ENCODE measurements around the gene TYR.
"Not testable (repeated sequence)": the region's sequence is repeated elsewhere in the genome, so short reads cannot be mapped to it uniquely, and the experiment has no call there.

Gene TYR

GRCh38 chr11:89177691-89178231 lies at the start of gene TYR:
Gene TYR (plus strand): TSS chr11:89177875. CDS start chr11:89177954, 79 bp downstream.
- no peak for DNase-seq (ENCODE audit: low read depth)

DNA sequence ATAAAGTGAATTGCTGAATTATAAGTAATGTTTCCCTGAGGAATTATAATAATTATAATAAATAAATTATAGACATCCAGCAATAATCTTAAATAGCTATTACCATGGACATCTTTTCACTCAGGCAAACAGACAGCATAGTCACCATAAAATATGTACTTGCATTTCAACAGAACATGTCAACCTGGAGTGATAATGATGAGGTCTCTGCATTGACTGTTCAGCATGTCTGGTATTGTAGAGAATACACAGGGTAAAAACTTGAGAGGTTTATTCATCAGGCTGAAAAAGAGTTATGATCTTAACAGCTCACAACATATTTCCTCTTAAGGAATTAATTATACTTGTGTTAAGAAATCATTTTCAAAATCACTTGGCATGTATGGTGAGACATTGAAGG lies 41.1 kb upstream of the TYR start:
- DNase-seq (ENCODE audit: low read depth): no peak

DNA sequence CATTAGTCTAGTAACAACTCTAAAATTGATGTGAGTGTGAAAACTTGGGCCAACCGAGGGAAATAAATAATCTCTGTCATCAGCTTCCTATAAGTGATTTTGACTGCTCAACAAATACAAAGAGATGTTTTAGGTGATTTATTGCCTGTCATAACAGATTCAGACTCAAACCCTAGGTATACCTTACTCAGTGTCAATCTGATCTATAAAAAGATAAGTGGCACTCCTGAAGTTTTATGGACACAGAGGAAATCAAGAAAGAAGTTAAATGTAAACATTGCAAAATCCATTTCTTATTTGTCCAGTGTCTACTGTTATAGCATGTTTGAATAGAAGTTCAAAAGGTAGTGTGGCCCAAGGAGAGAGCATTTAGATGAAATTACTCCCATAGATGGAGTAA lies 30.4 kb upstream of the TYR start:
- DNase-seq (ENCODE audit: low read depth): no peak

DNA sequence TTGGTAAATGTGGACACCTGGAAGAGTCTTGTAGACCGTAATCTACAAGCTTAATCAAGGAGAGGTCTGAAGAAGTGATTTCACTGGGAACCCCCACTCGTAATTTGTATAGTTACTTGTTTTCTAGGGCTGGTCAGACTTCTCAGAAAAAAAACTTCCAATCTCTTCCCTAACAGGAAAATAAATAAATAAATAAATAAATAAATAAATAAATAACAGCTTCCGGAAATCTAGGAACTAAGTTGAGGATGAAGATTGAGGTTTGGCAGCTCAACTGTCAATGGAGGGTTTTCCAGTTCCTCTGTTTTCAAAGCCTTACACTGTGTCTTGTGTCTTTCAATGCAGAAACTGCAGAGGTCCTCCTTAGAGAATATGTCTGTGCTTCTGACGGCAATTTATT lies 17.7 kb upstream of the TYR start:
- no peak for DNase-seq (ENCODE audit: low read depth)

DNA sequence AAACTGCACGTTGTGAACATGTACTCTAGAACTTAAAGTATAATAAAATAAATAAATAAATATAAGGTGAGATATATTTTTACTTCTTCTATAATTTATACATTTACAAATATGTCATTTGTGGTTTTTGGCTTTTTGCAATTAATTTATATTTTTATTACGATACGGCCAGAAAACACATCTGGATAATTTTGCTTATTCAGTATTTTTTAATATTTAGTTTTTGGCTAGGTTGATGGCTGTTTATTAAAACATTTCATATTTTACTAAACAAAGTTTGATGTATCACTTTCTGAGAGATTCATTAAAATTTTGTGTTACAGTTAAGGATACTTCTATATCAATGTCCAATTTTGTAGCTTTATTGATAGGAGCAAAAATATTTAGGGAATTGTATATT lies 15.7 kb upstream of the TYR start:
- DNase-seq (ENCODE audit: low read depth): no peak

GRCh38 chr11:89163686-89164085 lies 14.0 kb upstream of the TYR start:
- DNase-seq (ENCODE audit: low read depth): no peak

DNA sequence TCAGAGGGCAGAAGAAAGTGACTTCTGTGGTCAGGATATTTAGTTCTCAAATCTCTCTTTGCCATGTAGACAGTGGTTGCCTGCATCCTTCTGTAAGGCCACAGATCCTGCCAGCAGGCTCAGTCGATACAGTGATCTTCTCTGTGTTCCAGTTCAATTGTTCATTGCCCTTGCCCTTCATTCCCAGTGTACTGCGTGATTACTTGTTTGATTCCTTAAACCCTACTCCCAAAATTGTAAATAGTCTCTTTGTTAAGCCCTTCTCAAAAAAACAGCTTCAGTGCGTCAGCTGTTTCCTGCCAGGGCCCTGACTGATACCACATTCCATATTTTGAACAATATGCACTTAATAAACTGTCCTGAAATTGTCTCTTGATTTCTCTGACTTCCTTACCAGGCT lies 9.3 kb upstream of the TYR start:
- no peak for DNase-seq (ENCODE audit: low read depth)

GRCh38 chr11:89175796-89176195 lies 1.9 kb upstream of the TYR start:
- no peak for DNase-seq (ENCODE audit: low read depth)

DNA sequence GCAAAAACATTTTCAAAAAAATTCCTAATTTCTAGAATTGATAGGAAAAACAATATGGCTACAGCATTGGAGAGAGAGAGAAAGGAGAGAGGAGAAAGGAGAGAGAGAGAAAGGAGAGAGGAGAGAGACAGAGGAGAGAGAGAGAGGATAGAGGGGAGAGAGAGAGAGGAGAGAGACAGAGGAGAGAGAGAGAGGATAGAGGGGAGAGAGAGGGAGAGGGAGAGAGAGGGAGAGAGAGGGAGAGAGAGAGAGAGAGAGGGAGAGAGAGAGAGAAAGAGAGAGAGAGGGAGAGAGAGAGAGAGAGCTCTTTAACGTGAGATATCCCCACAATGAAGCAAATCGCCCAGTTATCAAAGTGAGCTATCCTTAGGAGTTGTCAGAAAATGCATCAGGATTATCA lies 737 bp upstream of the TYR start:
- no peak for DNase-seq (ENCODE audit: low read depth)

DNA sequence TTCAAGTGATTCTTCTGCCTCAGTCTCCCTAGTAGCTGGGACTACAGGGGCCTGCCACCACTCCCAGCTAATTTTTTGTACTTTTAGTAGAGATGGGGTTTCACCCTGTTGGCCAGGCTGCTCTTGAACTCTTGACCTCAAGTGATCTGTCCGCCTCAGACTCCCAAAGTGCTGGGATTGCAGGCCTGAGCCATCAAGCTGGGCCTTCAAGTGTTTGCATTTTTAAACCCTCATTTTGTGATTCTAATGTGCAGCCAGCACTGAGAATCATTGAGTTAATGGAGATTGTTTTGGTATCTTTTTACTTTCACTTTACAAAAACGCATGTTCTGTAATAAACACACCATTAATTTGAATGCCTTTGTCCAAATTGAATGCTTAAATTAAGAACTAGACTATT lies 3.4 kb downstream of the TYR start:
- no peak for DNase-seq (ENCODE audit: low read depth)

DNA sequence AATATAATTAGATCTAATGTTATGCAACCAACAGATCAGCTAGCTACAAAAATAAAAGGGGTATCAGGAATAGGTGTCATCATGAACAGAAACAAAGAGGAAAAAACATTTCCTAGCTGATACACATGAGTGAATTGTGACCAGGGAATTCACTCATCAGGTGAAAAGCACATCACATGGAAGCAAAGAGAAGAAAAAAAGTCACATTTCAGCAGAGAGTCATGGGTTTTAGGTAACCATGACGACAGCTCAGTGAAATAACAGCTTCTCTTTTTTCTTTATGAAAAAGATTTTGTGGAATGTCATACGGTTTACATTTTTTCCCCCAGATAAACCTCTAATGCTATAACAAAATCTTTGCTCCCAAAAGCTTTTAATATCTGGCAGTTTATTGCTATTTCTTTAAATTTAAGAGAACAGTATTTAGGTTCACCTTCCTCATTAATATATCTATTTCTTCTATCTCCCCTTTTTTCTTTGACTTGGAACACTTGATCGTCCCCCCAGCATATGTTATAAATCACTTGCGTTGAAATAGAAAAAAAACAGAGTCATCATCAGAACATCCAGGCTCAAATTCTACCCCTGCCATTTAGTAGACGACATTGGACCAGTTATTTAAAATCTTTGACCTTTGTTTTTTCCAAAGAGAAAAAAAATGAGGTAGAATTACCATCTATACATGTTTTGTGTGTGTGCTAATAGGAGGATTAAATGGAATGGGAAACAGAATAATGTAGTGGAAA lies 5.3 kb downstream of the TYR start:
- DNase-seq (ENCODE audit: low read depth): no peak

GRCh38 chr11:89184021-89184420 lies 6.3 kb downstream of the TYR start:
- DNase-seq (ENCODE audit: low read depth): no peak

DNA sequence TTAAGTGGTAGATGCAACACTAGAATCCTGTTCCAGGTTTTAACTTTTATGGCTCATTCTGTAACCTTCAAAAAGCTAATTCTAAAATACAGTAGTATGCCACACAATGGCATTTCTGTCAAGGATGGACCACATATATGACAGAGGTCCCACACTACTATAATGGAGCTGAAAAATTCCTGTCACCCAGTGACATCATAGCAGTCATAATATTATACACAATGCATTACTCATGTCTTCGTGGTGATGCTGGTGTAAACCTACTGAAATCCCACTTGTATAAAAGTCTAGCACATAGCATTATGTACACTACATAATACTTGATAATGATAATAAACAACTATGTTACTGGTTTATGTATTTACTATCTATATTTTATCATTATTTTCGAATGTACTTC lies 12.1 kb downstream of the TYR start:
- no peak for DNase-seq (ENCODE audit: low read depth)

DNA sequence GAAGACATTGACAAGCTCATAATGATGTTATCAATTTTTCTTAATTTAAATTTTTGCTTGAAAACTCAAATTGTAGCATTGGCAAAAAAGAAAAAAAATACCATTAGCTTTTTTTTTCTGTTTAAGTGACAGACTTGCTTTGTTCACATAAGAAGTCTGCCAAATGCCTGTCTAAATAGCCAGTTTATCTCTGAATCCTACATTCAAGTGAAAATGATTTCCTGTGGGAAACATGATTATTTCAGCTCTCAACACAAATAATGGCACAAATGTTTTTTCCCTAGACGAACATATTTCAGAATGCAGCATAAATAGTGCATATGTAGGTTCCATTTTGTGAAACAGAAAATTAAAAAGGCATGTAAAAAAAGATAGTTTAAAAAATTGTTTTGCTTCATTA lies 23.5 kb downstream of the TYR start:
- DNase-seq (ENCODE audit: low read depth): no peak

GRCh38 chr11:89203814-89204213 lies 26.1 kb downstream of the TYR start:
- no peak for DNase-seq (ENCODE audit: low read depth)

DNA sequence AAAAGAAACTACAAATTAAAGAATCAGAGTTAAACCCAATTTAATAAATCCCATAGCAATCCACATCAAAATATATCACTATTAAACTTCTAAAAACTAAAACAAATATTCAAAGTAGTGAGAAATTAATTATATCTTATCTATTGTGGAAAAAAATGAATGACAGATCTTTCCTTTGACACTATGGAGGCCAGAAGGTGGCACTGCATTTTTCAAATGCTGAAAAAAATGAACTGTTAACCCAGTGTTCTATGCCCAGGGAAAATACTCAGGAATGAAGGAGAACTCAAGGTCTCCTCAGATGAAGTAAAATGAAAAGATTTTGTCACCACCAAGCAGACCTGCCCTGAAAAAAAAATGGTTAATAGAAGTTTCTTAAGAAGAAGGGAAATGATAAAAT lies 27.7 kb downstream of the TYR start:
- no peak for DNase-seq (ENCODE audit: low read depth)

GRCh38 chr11:89220684-89221339 lies 43.1 kb downstream of the TYR start:
- DNase-seq (ENCODE audit: low read depth): no peak

GRCh38 chr11:89235083-89235482 lies 57.4 kb downstream of the TYR start:
- no peak for DNase-seq (ENCODE audit: low read depth)

- DNase-seq (ENCODE audit: low read depth): no peak
Measured at GRCh38 chr11:89235976-89236375, 58.3 kb downstream of the TYR start.

DNA sequence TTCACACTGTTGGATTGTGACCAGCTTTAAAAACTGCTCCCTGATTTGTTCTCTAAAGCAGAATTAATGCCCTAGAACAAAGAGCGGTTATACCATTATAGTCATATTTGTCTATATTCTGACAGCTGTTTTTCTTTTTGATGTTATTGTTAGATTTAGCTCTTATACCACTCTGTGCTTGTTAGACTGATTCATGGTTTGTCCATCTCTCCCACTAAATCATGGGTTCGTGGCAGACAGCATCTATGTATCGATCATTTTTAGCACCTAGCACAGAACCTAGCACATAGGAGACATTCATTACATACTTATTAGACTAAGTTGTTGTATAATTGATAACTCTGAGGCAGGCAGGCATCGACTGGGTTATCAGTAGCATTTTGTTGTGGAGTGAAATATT lies 69.3 kb downstream of the TYR start:
- not testable (repeated sequence) for DNase-seq (ENCODE audit: low read depth)

GRCh38 chr11:89249196-89249595 lies 71.5 kb downstream of the TYR start:
- DNase-seq (ENCODE audit: low read depth): no peak

DNA sequence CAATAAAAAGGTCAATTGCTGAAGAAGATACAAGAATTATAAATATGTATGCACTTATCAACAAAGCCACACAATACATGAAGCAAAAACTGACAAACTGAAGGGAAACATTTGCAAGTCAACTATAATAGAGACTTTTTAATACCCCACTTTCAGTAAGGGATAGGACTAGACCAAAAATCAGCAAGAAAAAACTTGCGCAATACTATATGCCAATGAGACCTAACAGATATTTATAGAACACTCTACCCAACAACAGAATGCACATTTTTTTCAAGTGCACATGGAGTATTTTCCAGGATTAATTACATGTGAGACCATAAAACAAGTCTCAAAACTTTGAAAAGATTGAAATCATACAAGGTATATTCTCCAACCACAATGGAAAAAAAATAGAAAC lies 83.8 kb downstream of the TYR start:
- not testable (repeated sequence) for DNase-seq (ENCODE audit: low read depth)

DNA sequence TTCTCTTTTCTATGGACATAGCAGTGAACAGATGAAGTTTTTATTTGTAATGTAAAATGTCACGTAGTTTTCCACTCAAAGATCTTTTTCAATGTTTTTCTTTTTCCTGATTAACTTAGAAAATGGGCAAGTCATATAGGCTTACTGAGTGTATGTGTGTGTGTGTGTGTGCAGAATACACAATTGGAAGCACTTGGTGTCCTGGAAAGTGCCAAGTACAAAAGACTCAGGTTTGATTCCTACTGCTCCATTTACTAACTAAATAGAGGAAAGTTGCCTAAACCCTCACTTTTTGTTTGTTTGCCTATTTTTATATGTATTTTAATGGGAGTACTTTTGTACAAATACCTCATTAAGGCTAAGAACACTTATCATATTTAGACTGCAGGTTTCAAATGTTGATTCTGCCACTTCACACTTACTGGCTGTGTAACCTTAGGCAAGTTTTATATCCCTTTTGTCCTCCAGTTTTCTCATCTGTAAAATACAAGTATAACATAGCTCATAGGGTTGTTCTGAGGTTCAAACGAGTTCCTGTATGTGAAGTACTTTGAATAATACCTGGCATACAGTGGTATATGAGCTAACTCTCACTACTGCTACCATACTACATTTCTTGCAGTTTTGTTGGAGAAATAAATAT lies 90.1 kb downstream of the TYR start:
- no peak for DNase-seq (ENCODE audit: low read depth)
